Activated CD4-positive, CD25-positive, alpha-beta regulatory T cell treated with anti-CD3 and anti-CD28 coated beads, Interleukin-2, amount 50 U/mL, for 72 hours (primary cell): ENCODE measurements around the gene MED26.

Source experiments
- DNase-seq: peaks from one replicate; pipeline ENCODE4 v3.0.0; 2021

MED26 gene

GRCh38 chr19:16649734-16650133 is 21.7 kb upstream of the MED26 start:
- no peak for DNase-seq

GRCh38 chr19:16645140-16645539 is 17.1 kb upstream of the MED26 start:
- DNase-seq: no peak

GRCh38 chr19:16641695-16642094 is 13.7 kb upstream of the MED26 start:
- DNase-seq: no peak

- no peak for DNase-seq
Observed at GRCh38 chr19:16640951-16641350, 12.9 kb upstream of the MED26 start.

GRCh38 chr19:16638666-16639065 is 10.7 kb upstream of the MED26 start:
- no peak for DNase-seq

- DNase-seq: no peak
Observed at GRCh38 chr19:16637535-16637934, 9.5 kb upstream of the MED26 start.

- no peak for DNase-seq
Observed at GRCh38 chr19:16631465-16631864, 3.5 kb upstream of the MED26 start.

GRCh38 chr19:16628984-16629691 is 1.1 kb upstream of the MED26 start:
- DNase-seq: no peak

- DNase-seq: no peak
Observed at GRCh38 chr19:16627928-16628182, 149 bp downstream of the MED26 start.

GRCh38 chr19:16627193-16627927 is 644 bp downstream of the MED26 start:
- DNase-seq: peak; percentile 32

GRCh38 chr19:16626796-16627192 is 1.2 kb downstream of the MED26 start:
- no peak for DNase-seq

GRCh38 chr19:16625163-16625958 is 2.6 kb downstream of the MED26 start:
- no peak for DNase-seq

- no peak for DNase-seq
Observed at GRCh38 chr19:16624236-16624635, 3.8 kb downstream of the MED26 start.

GRCh38 chr19:16623576-16623975 is 4.4 kb downstream of the MED26 start:
- no peak for DNase-seq

GRCh38 chr19:16623066-16623465 is 4.9 kb downstream of the MED26 start:
- no peak for DNase-seq

- DNase-seq: no peak
Observed at GRCh38 chr19:16621165-16621800, 6.7 kb downstream of the MED26 start.

GRCh38 chr19:16620584-16620983 is 7.4 kb downstream of the MED26 start:
- DNase-seq: no peak

- DNase-seq: no peak
Observed at GRCh38 chr19:16620018-16620417, 8.0 kb downstream of the MED26 start.

GRCh38 chr19:16619457-16619856 is 8.5 kb downstream of the MED26 start:
- no peak for DNase-seq

GRCh38 chr19:16618248-16618647 is 9.8 kb downstream of the MED26 start:
- no peak for DNase-seq

GRCh38 chr19:16615808-16616207 is 12.2 kb downstream of the MED26 start:
- DNase-seq: no peak

GRCh38 chr19:16614941-16615340 is 13.1 kb downstream of the MED26 start:
- no peak for DNase-seq

- DNase-seq: no peak
Observed at GRCh38 chr19:16613841-16614240, 14.2 kb downstream of the MED26 start.

- DNase-seq: no peak
Observed at GRCh38 chr19:16612636-16613035, 15.4 kb downstream of the MED26 start.
